DMS79 treated with DMSO at 0.1 percent for 48 hours (cell line): Measurements from ENCODE around the gene MRC1.

ENCODE experiments used
- DNase-seq: peaks from one replicate; lab custom pipeline; 2025; lab: John Stamatoyannopoulos, UW

Gene MRC1

GRCh38 chr10:17795813-17796594 lies 13.1 kb upstream of the MRC1 start:
- DNase-seq, result no peak

GRCh38 chr10:17801507-17801906 lies 7.6 kb upstream of the MRC1 start:
- DNase-seq, result no peak

- no peak for DNase-seq
Observed at GRCh38 chr10:17802350-17802749, 6.8 kb upstream of the MRC1 start.

GRCh38 chr10:17802976-17803375 lies 6.2 kb upstream of the MRC1 start:
- DNase-seq, result no peak

- DNase-seq, result no peak
Observed at GRCh38 chr10:17805330-17805729, 3.8 kb upstream of the MRC1 start.

GRCh38 chr10:17805921-17806577 lies 3.1 kb upstream of the MRC1 start:
- DNase-seq, result no peak

GRCh38 chr10:17811146-17811865 lies 2.2 kb downstream of the MRC1 start:
- no peak for DNase-seq

GRCh38 chr10:17814973-17815372 lies 5.8 kb downstream of the MRC1 start:
- DNase-seq, result no peak

- no peak for DNase-seq
Observed at GRCh38 chr10:17816199-17816598, 7.1 kb downstream of the MRC1 start.

GRCh38 chr10:17817316-17817715 lies 8.2 kb downstream of the MRC1 start:
- DNase-seq, result no peak

GRCh38 chr10:17817790-17818189 lies 8.6 kb downstream of the MRC1 start:
- no peak for DNase-seq

- no peak for DNase-seq
Observed at GRCh38 chr10:17819836-17820235, 10.7 kb downstream of the MRC1 start.

GRCh38 chr10:17820943-17821342 lies 11.8 kb downstream of the MRC1 start:
- no peak for DNase-seq

GRCh38 chr10:17821893-17822292 lies 12.7 kb downstream of the MRC1 start:
- no peak for DNase-seq

- no peak for DNase-seq
Observed at GRCh38 chr10:17831341-17831740, 22.2 kb downstream of the MRC1 start.

- DNase-seq, result no peak
Observed at GRCh38 chr10:17831896-17832295, 22.7 kb downstream of the MRC1 start.

- DNase-seq, result no peak
Observed at GRCh38 chr10:17833656-17834055, 24.5 kb downstream of the MRC1 start.

GRCh38 chr10:17835688-17836087 lies 26.5 kb downstream of the MRC1 start:
- DNase-seq, result no peak

GRCh38 chr10:17836942-17837341 lies 27.8 kb downstream of the MRC1 start:
- DNase-seq, result no peak

- no peak for DNase-seq
Observed at GRCh38 chr10:17838080-17838648, 29.0 kb downstream of the MRC1 start.

- no peak for DNase-seq
Observed at GRCh38 chr10:17841050-17841449, 31.9 kb downstream of the MRC1 start.

GRCh38 chr10:17842641-17843040 lies 33.5 kb downstream of the MRC1 start:
- DNase-seq, result no peak
